K562 (cell line): Measurements from ENCODE around the gene DAGLA. TPM values are rescaled to one million over a fixed set of nuclear protein-coding genes. Genes with fewer than 3 reads are reported as not detected.

ENCODE experiments used
- ATAC-seq: fragments of 200-7000 bp; cut with Tn5 transposase; 3 replicates; pipeline ENCODE4 v1.9.1; 2020; ENCODE audit warnings: moderate library complexity
- BruUV-seq: library from RNA; stranded (reverse); fragments of 400-500 nt; replicated peaks from 2 replicates; lab custom pipeline; 2021; lab: Mats Ljungman, UMichigan
- CTCF ChIA-PET: fragments of 300-600 bp; formaldehyde crosslinking; extraction: SDS; loops from one replicate; lab custom pipeline; 2021; ENCODE audit warnings: low intra/inter-chr PET ratio; lab: Yijun Ruan, JAX
- POLR2A ChIA-PET: fragments of 300-600, 350-650 bp; sonication (Branson Sonifier 250); formaldehyde crosslinking; extraction: SDS; loops from one replicate; lab custom pipeline; 2021; ENCODE audit warnings: antibody characterized with exemption, inconsistent platforms; lab: Yijun Ruan, JAX
- DNase-seq, 4 experiments: peaks; one replicate each; pipeline versions ENCODE4 v3.0.0 to v3.0.0-alpha.2; 2011 to 2018; ENCODE audit warnings: low spot score in 3 of 4, mixed read lengths in 3 of 4; ENCODE audit errors: extremely low read depth in 1 of 4
- FAIRE-seq: peaks from 2 replicates; lab custom pipeline; 2011; peaks lifted over from hg19 to GRCh38; lab: Jason Lieb, UNC
- H2AFZ ChIP-seq: 2 replicates; pipeline ENCODE4 v1.6.0; 2011; ENCODE audit warnings: low read depth, low read length, control low read depth, inconsistent platforms
- H3K27ac ChIP-seq: fragments of 200-600 bp; 3 replicates; pipeline ENCODE4 v1.8.0; 2011; ENCODE audit warnings: low read depth, mild to moderate bottlenecking, control low read depth, inconsistent platforms, low read length, moderate library complexity, mixed read lengths; ENCODE audit errors: extremely low read depth
- H3K27me3 ChIP-seq, 2 experiments: fragments of 300-600 bp in 1 of 2; 2 replicates in 1 of 2; 3 replicates in 1 of 2; pipeline versions ENCODE4 v1.6.0 to v1.8.0; 2011; ENCODE audit warnings: inconsistent platforms in 2 of 2, low read length in 2 of 2, mild to moderate bottlenecking in 1 of 2, mixed read lengths in 1 of 2, moderate library complexity in 1 of 2; ENCODE audit not compliant: control insufficient read depth in 2 of 2, insufficient read depth in 2 of 2
- H3K36me3 ChIP-seq: fragments of 300-600 bp; 3 replicates; pipeline ENCODE4 v1.8.0; 2011; ENCODE audit warnings: mild to moderate bottlenecking, low read length, inconsistent platforms; ENCODE audit not compliant: control insufficient read depth, insufficient read depth
- H3K4me1 ChIP-seq, 2 experiments: fragments of 200-600 bp in 1 of 2; replicated peaks in 1 of 2; 2 replicates in 1 of 2; 3 replicates in 1 of 2; pipeline versions ENCODE4 v1.5.1 to v1.8.0; 2011; ENCODE audit warnings: inconsistent platforms in 2 of 2, low read length in 2 of 2, mild to moderate bottlenecking in 1 of 2, mixed read lengths in 1 of 2, moderate library complexity in 1 of 2; ENCODE audit not compliant: control insufficient read depth in 2 of 2, insufficient read depth in 2 of 2
- H3K4me2 ChIP-seq: 2 replicates; pipeline ENCODE4 v1.6.1; 2011; ENCODE audit warnings: low read length, control low read depth, inconsistent platforms, mixed read lengths; ENCODE audit not compliant: insufficient read depth
- H3K4me3 ChIP-seq: fragments of 200-600 bp; sonication (generic), shearing (Covaris generic); 2 replicates; pipeline ENCODE4 v1.5.1; 2016; ENCODE audit warnings: control low read depth, inconsistent platforms
- H3K79me2 ChIP-seq: fragments of 200-600 bp; 3 replicates; pipeline ENCODE4 v1.8.0; 2011; ENCODE audit warnings: low read length, inconsistent platforms; ENCODE audit not compliant: control insufficient read depth, insufficient read depth
- H3K9ac ChIP-seq, 2 experiments: 2 replicates each; pipeline versions ENCODE4 v1.6.0 to v1.6.1; 2011; ENCODE audit warnings: low read depth in 2 of 2, low read length in 2 of 2, control low read depth in 1 of 2, inconsistent platforms in 1 of 2, mild to moderate bottlenecking in 1 of 2, mixed read lengths in 1 of 2; ENCODE audit not compliant: insufficient read depth in 1 of 2
- H3K9me1 ChIP-seq: one replicate; pipeline ENCODE4 v1.6.0; 2011; ENCODE audit warnings: inconsistent platforms, mild to moderate bottlenecking, low read length, moderate library complexity; ENCODE audit not compliant: control insufficient read depth, insufficient read depth
- H3K9me3 ChIP-seq: replicated peaks from 2 replicates; pipeline ENCODE4 v1.5.1; 2011; ENCODE audit warnings: low read depth, low read length, inconsistent platforms; ENCODE audit not compliant: control insufficient read depth, insufficient read depth
- H4K20me1 ChIP-seq: replicated peaks from 2 replicates; pipeline ENCODE4 v1.6.1; 2011; ENCODE audit warnings: low read length, inconsistent platforms, mixed read lengths; ENCODE audit not compliant: control insufficient read depth, insufficient read depth
- CREM ChIP-seq: IDR thresholded peaks from 2 replicates; pipeline ENCODE4 v1.6.1; 2014; ENCODE audit warnings: antibody characterized with exemption, low read depth
- E2F5 ChIP-seq: sonication (generic); formaldehyde crosslinking; IDR thresholded peaks from 2 replicates; pipeline ENCODE4 v1.8.0; 2022; ENCODE audit warnings: mild to moderate bottlenecking, missing genetic modification reagents
- FOXO4 ChIP-seq: fragments of 450-650 bp; formaldehyde crosslinking; IDR thresholded peaks from 2 replicates; pipeline ENCODE4 v1.4.0; 2020; ENCODE audit warnings: mild to moderate bottlenecking, moderate library complexity
- GABPB1 ChIP-seq: sonication (generic); formaldehyde crosslinking; IDR thresholded peaks from 2 replicates; pipeline ENCODE4 v1.8.0; 2022; ENCODE audit warnings: mild to moderate bottlenecking, missing genetic modification reagents
- NFE2 ChIP-seq: IDR thresholded peaks from 2 replicates; pipeline ENCODE4 v1.6.1; 2014; ENCODE audit warnings: antibody characterized with exemption, low read depth
- OTX1 ChIP-seq: fragments of 450-650 bp; formaldehyde crosslinking; IDR thresholded peaks from 2 replicates; pipeline ENCODE4 v1.4.0; 2022; ENCODE audit warnings: mild to moderate bottlenecking
- SAP30 ChIP-seq: fragments of 200-600 bp; sonication (generic); IDR thresholded peaks from 2 replicates; pipeline ENCODE4 v1.6.1; 2012; ENCODE audit warnings: borderline replicate concordance, low read depth, mild to moderate bottlenecking, moderate library complexity, low read length, control low read depth, inconsistent platforms; ENCODE audit not compliant: insufficient read depth, poor library complexity, severe bottlenecking
- SRF ChIP-seq, 2 experiments: fragments of 250-450, 450-650 bp in 1 of 2; sonication (Bioruptor Pico) in 1 of 2; sonication (generic) in 1 of 2; formaldehyde crosslinking; IDR thresholded peaks; 2 replicates each; pipeline versions ENCODE4 v1.5.0 to v1.5.1; 2020 to 2022; ENCODE audit warnings: mild to moderate bottlenecking in 1 of 2, missing genetic modification reagents in 1 of 2
- TAF7 ChIP-seq: fragments of 450-650 bp; IDR thresholded peaks from 2 replicates; pipeline ENCODE4 v1.6.1; 2016; ENCODE audit warnings: missing genetic modification characterization, missing compliant biosample characterization
- ZBTB12 ChIP-seq: fragments of 250-450 bp; sonication (Bioruptor Pico); IDR thresholded peaks from 2 replicates; pipeline ENCODE4 v1.4.0; 2020
- ZNF133 ChIP-seq: fragments of 250-450 bp; sonication (Bioruptor Pico); IDR thresholded peaks from 2 replicates; pipeline ENCODE4 v1.4.0; 2020; ENCODE audit warnings: mild to moderate bottlenecking
- ZNF436 ChIP-seq: fragments of 250-450, 450-650 bp; sonication (Bioruptor Pico); formaldehyde crosslinking; IDR thresholded peaks from 2 replicates; pipeline ENCODE4 v1.7.0; 2020; ENCODE audit warnings: mild to moderate bottlenecking
- WGBS: fragments of 100-300 bp; shearing (Covaris generic); methylation state at CpG from one replicate; pipeline ENCODE4 v1.1.6; 2016; ENCODE audit warnings: low coverage, mixed read lengths; ENCODE audit not compliant: insufficient coverage; ENCODE audit errors: missing lambda C conversion rate; 5-methylcytosine and 5-hydroxymethylcytosine counted together
- in situ Hi-C: fragments of 300-500 bp; cut with MboI; formaldehyde crosslinking; loops from 4 replicates; pipeline ENCODE4 v1.15.0; 2018; ENCODE audit warnings: inconsistent platforms, mixed read lengths
- intact Hi-C: fragments of 100-400 bp; cut with micrococcal nuclease; formaldehyde crosslinking; loops from 2 replicates; pipeline ENCODE4 v1.14.2; 2022
- polyA plus RNA-seq, 8 experiments: library from polyadenylated mRNA; depleted of rRNA in 4 of 8; stranded (reverse) in 5 of 8; unstranded in 3 of 8; fragments of >200 nt; fragmentation: Nextera tagmentation in 2 of 8; fragmentation: Illumina TruSeq in 1 of 8; extraction: Ambion mirVana in 2 of 8; extraction: Trizol in 1 of 8; gene quantifications; 2 replicates each; pipeline versions ENCODE4 v1.2.1 to v1.2.3, GENCODE V29; 2011 to 2014; ENCODE audit warnings: inconsistent platforms in 1 of 8, missing spikeins in 1 of 8
- total RNA-seq, 7 experiments: library from RNA; depleted of rRNA in 6 of 7; stranded (reverse); fragments of >200 nt in 6 of 7; fragmentation: Illumina TruSeq in 2 of 7; extraction: Trizol in 2 of 7; gene quantifications; 2 replicates each; pipeline versions ENCODE4 v1.2.1 to v1.2.3, GENCODE V29; 2011 to 2021; ENCODE audit warnings: low replicate concordance in 1 of 7

The DAGLA gene
- total and polyA plus RNA-seq, 9 of the 15 experiments (the other 6 are each of a cell fraction or from before 2014, with no cell fraction given), result 0.03 to 0.16 (median 0.04) TPM; not detected in 4

- Histone ChIP-seq H3K4me1 (peaks cover 4 to 62% of the 10 kb centered on the region in 2 experiments; a peak in 2 of 5 replicates), H3K9me1 (no peaks in the 10 kb centered on the region), H3K36me3 (no peaks in the 10 kb centered on the region), H3K79me2 (no peaks in the 10 kb centered on the region), H3K9ac (no peak overlapping the region), H3K4me3 (no peak overlapping the region), H3K9me3 (no peaks in the 10 kb centered on the region), H3K27me3 (peaks cover 4 to 27% of the 10 kb centered on the region in 2 experiments; a peak in 3 of 5 replicates), H2AFZ (no peak overlapping the region), H3K27ac (no peak overlapping the region), H3K4me2 (no peak overlapping the region)
- intact Hi-C loops, result no loop called here
- no TSS peak for BruUV-seq
- no peak for ATAC-seq
- 25% methylated on average over 15 of the region's 15 CpGs for WGBS
- CTCF ChIA-PET, result no interaction called here
- POLR2A ChIA-PET, result interaction anchor here (0.6 to 1.1 kb wide), 2 partner anchors 33 to 320 kb away, joined by 3 read pairs; no protein-coding TSS in a partner anchor
- no peak for FAIRE-seq
- in situ Hi-C loops, result loop anchor here (5.0 kb wide), 1 partner anchor 57 kb away; the partner anchor contains the start of gene DAGLA
- DNase-seq, result no peak
- TF ChIP-seq SAP30, result no peak
- no peak for TF ChIP-seq OTX1
- TF ChIP-seq SRF (CRISPR knock-in tag; IDR thresholded peaks at IDR 0.05), result no peak
- no peak for TF ChIP-seq CREM
- TF ChIP-seq, all 486 proteins: peak for 0
- H4K20me1 ChIP-seq, result 0 out of 2 replicates have a peak, but pooled peaks cover 3% of the 10 kb centered on the region
Observed at GRCh38 chr11:61739413-61739812, 59.2 kb downstream of the DAGLA start.

- POLR2A ChIA-PET, result interaction anchor here (0.6 to 1.1 kb wide), 2 partner anchors 33 to 320 kb away, joined by 3 read pairs; no protein-coding TSS in a partner anchor
- FAIRE-seq (no peak), DNase-seq (no peak), ATAC-seq (no peak)
- WGBS, result 20% methylated on average over 5 of the region's 7 CpGs
- Histone ChIP-seq H3K4me2 (no peak overlapping the region), H3K9me1 (no peaks in the 10 kb centered on the region), H3K9me3 (no peaks in the 10 kb centered on the region), H4K20me1 (0 out of 2 replicates have a peak, but pooled peaks cover 3% of the 10 kb centered on the region), H3K79me2 (no peaks in the 10 kb centered on the region), H3K4me1 (peaks cover 4 to 64% of the 10 kb centered on the region in 2 experiments; a peak in 2 of 5 replicates), H3K4me3 (no peak overlapping the region), H3K27ac (no peak overlapping the region), H3K36me3 (no peaks in the 10 kb centered on the region), H2AFZ (no peak overlapping the region), H3K9ac (peak overlapping the region in 1 of 2 experiments; percentile 48; a peak in 1 of 4 replicates), H3K27me3 (peaks cover 4 to 27% of the 10 kb centered on the region in 2 experiments; a peak in 3 of 5 replicates)
- no TSS peak for BruUV-seq
- intact Hi-C loops, result no loop called here
- CTCF ChIA-PET, result no interaction called here
- in situ Hi-C loops, result loop anchor here (5.0 kb wide), 1 partner anchor 58 kb away; the partner anchor contains the start of gene DAGLA
- TF ChIP-seq ZBTB12 (CRISPR knock-in tag) (no peak), FOXO4 (CRISPR knock-in tag) (no peak), GABPB1 (CRISPR knock-in tag) (no peak), ZNF133 (no peak), ZNF436 (CRISPR knock-in tag) (no peak), TAF7 (no peak), NFE2 (no peak), E2F5 (CRISPR knock-in tag) (no peak)
Observed at GRCh38 chr11:61739966-61740365, 59.8 kb downstream of the DAGLA start.
